ENCODE data around the gene FHAD1. TPM values are rescaled to one million over a fixed set of nuclear protein-coding genes. Genes with fewer than 3 reads are reported as not detected.

Gene FHAD1
- total and polyA plus RNA-seq, 9 of the 15 experiments (the other 6 are each of a cell fraction or from before 2014, with no cell fraction given) = 0.32 to 2.1 (median 1.5) TPM; not detected in 1

GRCh38 chr1:15358565-15359133 is 111.6 kb downstream of the FHAD1 start (continued):
- TF ChIP-seq ELK1 (CRISPR knock-in tag; IDR thresholded peaks at IDR 0.05) (no peak), RERE (CRISPR knock-in tag; IDR thresholded peaks at IDR 0.05; ENCODE audit: borderline replicate concordance) (no peak), TBP (optimal IDR thresholded peaks at IDR 0.05; ENCODE audit: low read depth, low read length) (no peak), ZNF445 (CRISPR knock-in tag; IDR thresholded peaks at IDR 0.05; ENCODE audit: low read depth) (no peak), CBFA2T2 (conservative IDR thresholded peaks at IDR 0.05) (no peak), SETDB1 (IDR thresholded peaks at IDR 0.05; ENCODE audit: low read length) (no peak), TAF9B (IDR thresholded peaks at IDR 0.05; ENCODE audit: partially characterized antibody) (no peak), BRD4 (IDR thresholded peaks at IDR 0.05) (no peak), NCOA6 (IDR thresholded peaks at IDR 0.05) (no peak), TAF7 (tag; IDR thresholded peaks at IDR 0.05) (no peak), ZC3H4 (CRISPR knock-in tag; IDR thresholded peaks at IDR 0.05; ENCODE audit: borderline replicate concordance) (no peak)
- TF ChIP-seq, protein P1, sequence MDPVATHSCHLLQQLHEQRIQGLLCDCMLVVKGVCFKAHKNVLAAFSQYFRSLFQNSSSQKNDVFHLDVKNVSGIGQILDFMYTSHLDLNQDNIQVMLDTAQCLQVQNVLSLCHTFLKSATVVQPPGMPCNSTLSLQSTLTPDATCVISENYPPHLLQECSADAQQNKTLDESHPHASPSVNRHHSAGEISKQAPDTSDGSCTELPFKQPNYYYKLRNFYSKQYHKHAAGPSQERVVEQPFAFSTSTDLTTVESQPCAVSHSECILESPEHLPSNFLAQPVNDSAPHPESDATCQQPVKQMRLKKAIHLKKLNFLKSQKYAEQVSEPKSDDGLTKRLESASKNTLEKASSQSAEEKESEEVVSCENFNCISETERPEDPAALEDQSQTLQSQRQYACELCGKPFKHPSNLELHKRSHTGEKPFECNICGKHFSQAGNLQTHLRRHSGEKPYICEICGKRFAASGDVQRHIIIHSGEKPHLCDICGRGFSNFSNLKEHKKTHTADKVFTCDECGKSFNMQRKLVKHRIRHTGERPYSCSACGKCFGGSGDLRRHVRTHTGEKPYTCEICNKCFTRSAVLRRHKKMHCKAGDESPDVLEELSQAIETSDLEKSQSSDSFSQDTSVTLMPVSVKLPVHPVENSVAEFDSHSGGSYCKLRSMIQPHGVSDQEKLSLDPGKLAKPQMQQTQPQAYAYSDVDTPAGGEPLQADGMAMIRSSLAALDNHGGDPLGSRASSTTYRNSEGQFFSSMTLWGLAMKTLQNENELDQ (CRISPR knock-in tag; IDR thresholded peaks at IDR 0.05; ENCODE audit: borderline replicate concordance) = no peak
- TF ChIP-seq, protein P2, sequence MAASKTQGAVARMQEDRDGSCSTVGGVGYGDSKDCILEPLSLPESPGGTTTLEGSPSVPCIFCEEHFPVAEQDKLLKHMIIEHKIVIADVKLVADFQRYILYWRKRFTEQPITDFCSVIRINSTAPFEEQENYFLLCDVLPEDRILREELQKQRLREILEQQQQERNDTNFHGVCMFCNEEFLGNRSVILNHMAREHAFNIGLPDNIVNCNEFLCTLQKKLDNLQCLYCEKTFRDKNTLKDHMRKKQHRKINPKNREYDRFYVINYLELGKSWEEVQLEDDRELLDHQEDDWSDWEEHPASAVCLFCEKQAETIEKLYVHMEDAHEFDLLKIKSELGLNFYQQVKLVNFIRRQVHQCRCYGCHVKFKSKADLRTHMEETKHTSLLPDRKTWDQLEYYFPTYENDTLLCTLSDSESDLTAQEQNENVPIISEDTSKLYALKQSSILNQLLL (CRISPR knock-in tag; IDR thresholded peaks at IDR 0.05; ENCODE audit: borderline replicate concordance) = no peak

All from K562 (cell line).